Activated T-helper 1 cell treated with anti-CD3 and anti-CD28 coated beads, Interleukin-12 subunit alpha, Interleukin-12 subunit beta, Interleukin-2, Interleukin-4 antibody, amounts not matched to agents 30 ng/mL and 10 ng/mL and 1 ng/mL, durations not matched to agents 14 hours and 24 hours and 36 hours (primary cell): Measurements from ENCODE around the gene PSG11. TPM values are rescaled to one million over a fixed set of nuclear protein-coding genes. Genes with fewer than 3 reads are reported as not detected.
"Not testable (repeated sequence)": the region's sequence is repeated elsewhere in the genome, so short reads cannot be mapped to it uniquely, and the experiment has no call there.

Source experiments
- DNase-seq: peaks from one replicate; pipeline ENCODE4 v3.0.0; 2021; ENCODE audit warnings: low spot score
- H3K27ac Mint-ChIP-seq: one replicate; pipeline ENCODE4 v1.8.0; 2021; ENCODE audit warnings: mild to moderate bottlenecking, mixed read lengths
- H3K27me3 Mint-ChIP-seq: one replicate; pipeline ENCODE4 v1.8.0; 2022; ENCODE audit warnings: mild to moderate bottlenecking, moderate library complexity, mixed read lengths; ENCODE audit not compliant: insufficient read depth
- H3K36me3 Mint-ChIP-seq: one replicate; pipeline ENCODE4 v1.8.0; 2021; ENCODE audit warnings: low read depth, mixed read lengths
- H3K4me1 Mint-ChIP-seq: one replicate; pipeline ENCODE4 v1.8.0; 2021; ENCODE audit warnings: low read depth, mixed read lengths
- H3K4me3 Mint-ChIP-seq: one replicate; pipeline ENCODE4 v1.8.0; 2021; ENCODE audit warnings: mild to moderate bottlenecking, moderate library complexity, mixed read lengths
- H3K9me3 Mint-ChIP-seq: one replicate; pipeline ENCODE4 v1.8.0; 2021; ENCODE audit warnings: mixed read lengths
- intact Hi-C: fragments of 100-400 bp; cut with micrococcal nuclease; formaldehyde crosslinking; loops from one replicate; pipeline ENCODE4 v1.15.1; 2024
- total RNA-seq: library from RNA; stranded (reverse); gene quantifications from 2 replicates; pipeline ENCODE4 v1.2.3, GENCODE V29; 2022

PSG11 gene
- total RNA-seq, result not detected in 2 replicates

GRCh38 chr19:43026369-43026768 lies at the start of gene PSG11:
TSS of gene PSG11 (minus strand) at chr19:43026469. CDS start at chr19:43026372, 97 bp downstream.
- not testable (repeated sequence) for H3K4me3 Mint-ChIP-seq, H3K9me3 Mint-ChIP-seq

GRCh38 chr19:43062418-43062817 lies 36.1 kb upstream of the PSG11 start:
- H3K27ac Mint-ChIP-seq, H3K4me3 Mint-ChIP-seq, H3K4me1 Mint-ChIP-seq, intact Hi-C loops, DNase-seq, H3K27me3 Mint-ChIP-seq, H3K36me3 Mint-ChIP-seq: not testable (repeated sequence)
- peaks cover 16% of the 10 kb centered on the region for H3K9me3 Mint-ChIP-seq

More at GRCh38 chr19:43026369-43026768, at the start of gene PSG11:
- H3K36me3 Mint-ChIP-seq, intact Hi-C loops, DNase-seq, H3K27ac Mint-ChIP-seq, H3K4me1 Mint-ChIP-seq, H3K27me3 Mint-ChIP-seq: not testable (repeated sequence)

GRCh38 chr19:43061326-43061725 lies 35.1 kb upstream of the PSG11 start:
- H3K27ac Mint-ChIP-seq, H3K36me3 Mint-ChIP-seq, H3K4me1 Mint-ChIP-seq, H3K4me3 Mint-ChIP-seq, H3K27me3 Mint-ChIP-seq, intact Hi-C loops, DNase-seq: not testable (repeated sequence)
- peaks cover 24% of the 10 kb centered on the region for H3K9me3 Mint-ChIP-seq

- H3K4me1 Mint-ChIP-seq, DNase-seq, H3K4me3 Mint-ChIP-seq, H3K27me3 Mint-ChIP-seq, H3K36me3 Mint-ChIP-seq, intact Hi-C loops, H3K27ac Mint-ChIP-seq: not testable (repeated sequence)
- peaks cover 32% of the 10 kb centered on the region for H3K9me3 Mint-ChIP-seq
Observed at GRCh38 chr19:43060254-43060653, 34.0 kb upstream of the PSG11 start.

- DNase-seq, H3K4me1 Mint-ChIP-seq, H3K4me3 Mint-ChIP-seq, H3K27me3 Mint-ChIP-seq, H3K36me3 Mint-ChIP-seq, intact Hi-C loops, H3K27ac Mint-ChIP-seq: not testable (repeated sequence)
- peaks cover 40% of the 10 kb centered on the region for H3K9me3 Mint-ChIP-seq
Observed at GRCh38 chr19:43059482-43059881, 33.2 kb upstream of the PSG11 start.

GRCh38 chr19:43058440-43058839 lies 32.2 kb upstream of the PSG11 start:
- peaks cover 44% of the 10 kb centered on the region for H3K9me3 Mint-ChIP-seq
- DNase-seq, H3K4me3 Mint-ChIP-seq, H3K36me3 Mint-ChIP-seq, H3K27ac Mint-ChIP-seq, H3K4me1 Mint-ChIP-seq, H3K27me3 Mint-ChIP-seq, intact Hi-C loops: not testable (repeated sequence)

- H3K9me3 Mint-ChIP-seq, DNase-seq, H3K4me1 Mint-ChIP-seq, H3K4me3 Mint-ChIP-seq, H3K27me3 Mint-ChIP-seq, intact Hi-C loops, H3K27ac Mint-ChIP-seq, H3K36me3 Mint-ChIP-seq: not testable (repeated sequence)
Observed at GRCh38 chr19:43047966-43048365, 21.7 kb upstream of the PSG11 start.

GRCh38 chr19:43046578-43046977 lies 20.3 kb upstream of the PSG11 start:
- H3K27me3 Mint-ChIP-seq, H3K9me3 Mint-ChIP-seq, DNase-seq, H3K4me1 Mint-ChIP-seq, H3K27ac Mint-ChIP-seq, H3K4me3 Mint-ChIP-seq, H3K36me3 Mint-ChIP-seq, intact Hi-C loops: not testable (repeated sequence)

GRCh38 chr19:43043492-43044180 lies 17.4 kb upstream of the PSG11 start:
- H3K27me3 Mint-ChIP-seq, H3K4me1 Mint-ChIP-seq, H3K9me3 Mint-ChIP-seq, H3K4me3 Mint-ChIP-seq, intact Hi-C loops, H3K36me3 Mint-ChIP-seq, DNase-seq, H3K27ac Mint-ChIP-seq: not testable (repeated sequence)

- H3K4me3 Mint-ChIP-seq, intact Hi-C loops, H3K9me3 Mint-ChIP-seq, DNase-seq, H3K4me1 Mint-ChIP-seq, H3K27ac Mint-ChIP-seq, H3K27me3 Mint-ChIP-seq, H3K36me3 Mint-ChIP-seq: not testable (repeated sequence)
Observed at GRCh38 chr19:43031645-43032044, 5.4 kb upstream of the PSG11 start.

GRCh38 chr19:43028866-43029265 lies 2.6 kb upstream of the PSG11 start:
- no peaks in the 10 kb centered on the region for H3K36me3 Mint-ChIP-seq
- intact Hi-C loops, result no loop called here
- H3K27me3 Mint-ChIP-seq, result peaks cover 3% of the 10 kb centered on the region
- H3K9me3 Mint-ChIP-seq, result no peaks in the 10 kb centered on the region
- H3K27ac Mint-ChIP-seq, result no peak overlapping the region
- H3K4me1 Mint-ChIP-seq, result no peaks in the 10 kb centered on the region
- no peak for DNase-seq
- H3K4me3 Mint-ChIP-seq, result no peak overlapping the region

GRCh38 chr19:43027985-43028384 lies 1.7 kb upstream of the PSG11 start:
- H3K4me1 Mint-ChIP-seq, intact Hi-C loops, DNase-seq, H3K27ac Mint-ChIP-seq, H3K36me3 Mint-ChIP-seq, H3K27me3 Mint-ChIP-seq, H3K9me3 Mint-ChIP-seq, H3K4me3 Mint-ChIP-seq: not testable (repeated sequence)

GRCh38 chr19:43027061-43027460 lies 792 bp upstream of the PSG11 start:
- not testable (repeated sequence) for H3K36me3 Mint-ChIP-seq, H3K4me3 Mint-ChIP-seq, H3K4me1 Mint-ChIP-seq

GRCh38 chr19:43022098-43022497 lies 4.2 kb downstream of the PSG11 start:
- H3K27ac Mint-ChIP-seq, H3K4me3 Mint-ChIP-seq, H3K27me3 Mint-ChIP-seq, DNase-seq, intact Hi-C loops, H3K36me3 Mint-ChIP-seq, H3K9me3 Mint-ChIP-seq, H3K4me1 Mint-ChIP-seq: not testable (repeated sequence)

More at GRCh38 chr19:43027061-43027460, 792 bp upstream of the PSG11 start:
- DNase-seq, intact Hi-C loops, H3K27ac Mint-ChIP-seq, H3K27me3 Mint-ChIP-seq, H3K9me3 Mint-ChIP-seq: not testable (repeated sequence)
